GM23338 (cell line): ENCODE measurements around the gene PRUNE2. TPM values are rescaled to one million over a fixed set of nuclear protein-coding genes. Genes with fewer than 3 reads are reported as not detected.

ENCODE experiments used
- ATAC-seq: fragments of 200-7000 bp; cut with Tn5 transposase; 3 replicates; pipeline ENCODE4 v1.9.1; 2020
- DNase-seq: peaks from one replicate; pipeline ENCODE4 v3.0.0-alpha.2; 2015; ENCODE audit warnings: low spot score
- H2AFZ ChIP-seq: fragments of 200-600 bp; sonication (generic); 2 replicates; pipeline ENCODE4 v1.8.0; 2016; ENCODE audit warnings: antibody characterized with exemption, mild to moderate bottlenecking, moderate library complexity
- H3F3A ChIP-seq: fragments of 200-600 bp; sonication (generic); replicated peaks from 2 replicates; pipeline ENCODE4 v1.8.0; 2017; ENCODE audit warnings: antibody characterized with exemption, mixed run types, low read depth
- H3K27ac ChIP-seq: fragments of 200-600 bp; sonication (generic); 2 replicates; pipeline ENCODE4 v1.6.1; 2016; ENCODE audit warnings: low read depth
- H3K27me3 ChIP-seq: fragments of 200-600 bp; sonication (generic); 2 replicates; pipeline ENCODE4 v1.8.0; 2016; ENCODE audit warnings: mild to moderate bottlenecking, mixed run types, moderate library complexity; ENCODE audit not compliant: insufficient read depth
- H3K36me3 ChIP-seq: fragments of 200-600 bp; sonication (generic); 2 replicates; pipeline ENCODE4 v1.8.0; 2016; ENCODE audit warnings: mild to moderate bottlenecking; ENCODE audit not compliant: insufficient read depth
- H3K4me1 ChIP-seq: fragments of 200-600 bp; sonication (generic); 2 replicates; pipeline ENCODE4 v1.8.0; 2016; ENCODE audit warnings: mild to moderate bottlenecking, moderate library complexity; ENCODE audit not compliant: insufficient read depth
- H3K4me2 ChIP-seq: fragments of 200-600 bp; sonication (generic); 2 replicates; pipeline ENCODE4 v1.7.1; 2017; ENCODE audit warnings: mixed run types
- H3K4me3 ChIP-seq: fragments of 200-600 bp; sonication (generic); 2 replicates; pipeline ENCODE4 v1.6.1; 2016; ENCODE audit warnings: mixed run types
- H3K79me2 ChIP-seq: fragments of 200-600 bp; sonication (generic); replicated peaks from 2 replicates; pipeline ENCODE4 v1.8.0; 2017; ENCODE audit warnings: mild to moderate bottlenecking; ENCODE audit not compliant: insufficient read depth
- H3K9me2 ChIP-seq: fragments of 200-600 bp; sonication (generic); 2 replicates; pipeline ENCODE4 v1.8.0; 2017; ENCODE audit not compliant: insufficient read depth
- H4K20me1 ChIP-seq: fragments of 200-600 bp; sonication (generic); replicated peaks from 2 replicates; pipeline ENCODE4 v1.8.0; 2017; ENCODE audit warnings: mild to moderate bottlenecking; ENCODE audit not compliant: insufficient read depth
- H3K27ac Mint-ChIP-seq: 2 replicates; pipeline ENCODE4 v1.8.0; 2020; ENCODE audit warnings: inconsistent platforms, mild to moderate bottlenecking, moderate library complexity, mixed read lengths
- H3K27me3 Mint-ChIP-seq: 3 replicates; pipeline ENCODE4 v1.8.0; 2022; ENCODE audit warnings: low read depth, mild to moderate bottlenecking, moderate library complexity, mixed read lengths, inconsistent platforms; ENCODE audit not compliant: insufficient read depth, poor library complexity
- H3K36me3 Mint-ChIP-seq: 3 replicates; pipeline ENCODE4 v1.8.0; 2021; ENCODE audit warnings: low read depth, mild to moderate bottlenecking, inconsistent platforms, moderate library complexity, mixed read lengths
- H3K4me1 Mint-ChIP-seq: 3 replicates; pipeline ENCODE4 v1.8.0; 2020; ENCODE audit warnings: mild to moderate bottlenecking, inconsistent platforms, mixed read lengths
- H3K4me3 Mint-ChIP-seq: 3 replicates; pipeline ENCODE4 v1.8.0; 2021; ENCODE audit warnings: moderate library complexity, mild to moderate bottlenecking, inconsistent platforms, mixed read lengths
- H3K9me3 Mint-ChIP-seq: 3 replicates; pipeline ENCODE4 v1.8.0; 2020; ENCODE audit warnings: moderate library complexity, mild to moderate bottlenecking, inconsistent platforms, mixed read lengths
- CREB1 ChIP-seq: fragments of 250-450 bp; sonication (Bioruptor Pico); IDR thresholded peaks from 2 replicates; pipeline ENCODE4 v1.5.0; 2020; ENCODE audit warnings: low read depth, mild to moderate bottlenecking, moderate library complexity
- EZH2 ChIP-seq: fragments of 200-600 bp; sonication (generic); IDR thresholded peaks from one replicate; pipeline ENCODE4 v1.8.0; 2017; ENCODE audit warnings: antibody characterized with exemption, mild to moderate bottlenecking, low read depth; ENCODE audit not compliant: unreplicated experiment
- EZH2phosphoT487 ChIP-seq: fragments of 200-600 bp; sonication (generic); IDR thresholded peaks from one replicate; pipeline ENCODE4 v1.8.1; 2018; ENCODE audit warnings: antibody characterized with exemption; ENCODE audit not compliant: unreplicated experiment
- JUNB ChIP-seq: IDR thresholded peaks from one replicate; pipeline ENCODE4 v1.6.1; 2016; ENCODE audit warnings: antibody characterized with exemption; ENCODE audit not compliant: unreplicated experiment
- NANOG ChIP-seq: IDR thresholded peaks from 2 replicates; pipeline ENCODE4 v1.6.1; 2016; ENCODE audit warnings: antibody characterized with exemption, borderline replicate concordance
- POLR2AphosphoS5 ChIP-seq: IDR thresholded peaks from 2 replicates; pipeline ENCODE4 v1.6.1; 2016; ENCODE audit warnings: antibody characterized with exemption, low read depth
- STAT1 ChIP-seq: IDR thresholded peaks from one replicate; pipeline ENCODE4 v1.6.1; 2016; ENCODE audit warnings: antibody characterized with exemption; ENCODE audit not compliant: unreplicated experiment
- ZNF114 ChIP-seq: fragments of 250-450 bp; sonication (Bioruptor Pico); IDR thresholded peaks from 2 replicates; pipeline ENCODE4 v1.5.0; 2020; ENCODE audit warnings: mild to moderate bottlenecking, moderate library complexity
- ZNF331 ChIP-seq: fragments of 250-450 bp; sonication (Bioruptor Pico); IDR thresholded peaks from 2 replicates; pipeline ENCODE4 v1.5.0; 2020; ENCODE audit warnings: low read depth, mild to moderate bottlenecking, moderate library complexity
- ZNF462 ChIP-seq: fragments of 250-450 bp; sonication (Bioruptor Pico); IDR thresholded peaks from 2 replicates; pipeline ENCODE4 v1.5.0; 2020; ENCODE audit warnings: mild to moderate bottlenecking, moderate library complexity
- polyA plus RNA-seq: library from polyadenylated mRNA; unstranded; fragments of >200 nt; fragmentation: Nextera tagmentation; extraction: Ambion mirVana; gene quantifications from 2 replicates; pipeline ENCODE4 v1.2.1, GENCODE V29; 2016
- total RNA-seq: library from RNA; depleted of rRNA; stranded (reverse); fragments of >200 nt; shearing (Covaris generic); gene quantifications from 2 replicates; pipeline ENCODE4 v1.2.3, GENCODE V29; 2014
- TF ChIP-seq, protein P1 (sequence below): IDR thresholded peaks from 2 replicates; pipeline ENCODE4 v1.6.1; 2016; ENCODE audit warnings: antibody characterized with exemption
- TF ChIP-seq, protein P2 (sequence below), 2 experiments: fragments of 200-600 bp in 1 of 2; sonication (generic) in 1 of 2; conservative IDR thresholded peaks; 2 replicates each; pipeline versions ENCODE4 v1.5.1 to v1.6.1; 2016 to 2017; ENCODE audit warnings: antibody characterized with exemption in 2 of 2, low read depth in 2 of 2, mild to moderate bottlenecking in 2 of 2, moderate library complexity in 1 of 2
- TF ChIP-seq, protein P3 (sequence below): IDR thresholded peaks from one replicate; pipeline ENCODE4 v1.6.1; 2018; ENCODE audit warnings: antibody characterized with exemption; ENCODE audit not compliant: unreplicated experiment

PRUNE2 gene
- total and polyA plus RNA-seq, 2 experiments from 2014 or later = 10.6 to 26.5 TPM

GRCh38 chr9:76876098-76876497, 29.8 kb downstream of the PRUNE2 start:
- no peaks in the 10 kb centered on the region for H3F3A ChIP-seq
- no peaks in the 10 kb centered on the region for H3K36me3 Mint-ChIP-seq
- TF ChIP-seq, protein P1, sequence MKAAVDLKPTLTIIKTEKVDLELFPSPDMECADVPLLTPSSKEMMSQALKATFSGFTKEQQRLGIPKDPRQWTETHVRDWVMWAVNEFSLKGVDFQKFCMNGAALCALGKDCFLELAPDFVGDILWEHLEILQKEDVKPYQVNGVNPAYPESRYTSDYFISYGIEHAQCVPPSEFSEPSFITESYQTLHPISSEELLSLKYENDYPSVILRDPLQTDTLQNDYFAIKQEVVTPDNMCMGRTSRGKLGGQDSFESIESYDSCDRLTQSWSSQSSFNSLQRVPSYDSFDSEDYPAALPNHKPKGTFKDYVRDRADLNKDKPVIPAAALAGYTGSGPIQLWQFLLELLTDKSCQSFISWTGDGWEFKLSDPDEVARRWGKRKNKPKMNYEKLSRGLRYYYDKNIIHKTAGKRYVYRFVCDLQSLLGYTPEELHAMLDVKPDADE = no peak
- TF ChIP-seq NANOG = no peak
- no peak for TF ChIP-seq STAT1
- TF ChIP-seq JUNB = no peak
- no peak for TF ChIP-seq CREB1 (CRISPR knock-in tag)
- TF ChIP-seq, protein P2, sequence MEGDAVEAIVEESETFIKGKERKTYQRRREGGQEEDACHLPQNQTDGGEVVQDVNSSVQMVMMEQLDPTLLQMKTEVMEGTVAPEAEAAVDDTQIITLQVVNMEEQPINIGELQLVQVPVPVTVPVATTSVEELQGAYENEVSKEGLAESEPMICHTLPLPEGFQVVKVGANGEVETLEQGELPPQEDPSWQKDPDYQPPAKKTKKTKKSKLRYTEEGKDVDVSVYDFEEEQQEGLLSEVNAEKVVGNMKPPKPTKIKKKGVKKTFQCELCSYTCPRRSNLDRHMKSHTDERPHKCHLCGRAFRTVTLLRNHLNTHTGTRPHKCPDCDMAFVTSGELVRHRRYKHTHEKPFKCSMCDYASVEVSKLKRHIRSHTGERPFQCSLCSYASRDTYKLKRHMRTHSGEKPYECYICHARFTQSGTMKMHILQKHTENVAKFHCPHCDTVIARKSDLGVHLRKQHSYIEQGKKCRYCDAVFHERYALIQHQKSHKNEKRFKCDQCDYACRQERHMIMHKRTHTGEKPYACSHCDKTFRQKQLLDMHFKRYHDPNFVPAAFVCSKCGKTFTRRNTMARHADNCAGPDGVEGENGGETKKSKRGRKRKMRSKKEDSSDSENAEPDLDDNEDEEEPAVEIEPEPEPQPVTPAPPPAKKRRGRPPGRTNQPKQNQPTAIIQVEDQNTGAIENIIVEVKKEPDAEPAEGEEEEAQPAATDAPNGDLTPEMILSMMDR (conservative IDR thresholded peaks at IDR 0.05; ENCODE audit: low read depth in 2 of 2) = no peak
- TF ChIP-seq POLR2AphosphoS5 = no peak
- no peak for TF ChIP-seq ZNF462 (CRISPR knock-in tag)
- TF ChIP-seq, protein P3, sequence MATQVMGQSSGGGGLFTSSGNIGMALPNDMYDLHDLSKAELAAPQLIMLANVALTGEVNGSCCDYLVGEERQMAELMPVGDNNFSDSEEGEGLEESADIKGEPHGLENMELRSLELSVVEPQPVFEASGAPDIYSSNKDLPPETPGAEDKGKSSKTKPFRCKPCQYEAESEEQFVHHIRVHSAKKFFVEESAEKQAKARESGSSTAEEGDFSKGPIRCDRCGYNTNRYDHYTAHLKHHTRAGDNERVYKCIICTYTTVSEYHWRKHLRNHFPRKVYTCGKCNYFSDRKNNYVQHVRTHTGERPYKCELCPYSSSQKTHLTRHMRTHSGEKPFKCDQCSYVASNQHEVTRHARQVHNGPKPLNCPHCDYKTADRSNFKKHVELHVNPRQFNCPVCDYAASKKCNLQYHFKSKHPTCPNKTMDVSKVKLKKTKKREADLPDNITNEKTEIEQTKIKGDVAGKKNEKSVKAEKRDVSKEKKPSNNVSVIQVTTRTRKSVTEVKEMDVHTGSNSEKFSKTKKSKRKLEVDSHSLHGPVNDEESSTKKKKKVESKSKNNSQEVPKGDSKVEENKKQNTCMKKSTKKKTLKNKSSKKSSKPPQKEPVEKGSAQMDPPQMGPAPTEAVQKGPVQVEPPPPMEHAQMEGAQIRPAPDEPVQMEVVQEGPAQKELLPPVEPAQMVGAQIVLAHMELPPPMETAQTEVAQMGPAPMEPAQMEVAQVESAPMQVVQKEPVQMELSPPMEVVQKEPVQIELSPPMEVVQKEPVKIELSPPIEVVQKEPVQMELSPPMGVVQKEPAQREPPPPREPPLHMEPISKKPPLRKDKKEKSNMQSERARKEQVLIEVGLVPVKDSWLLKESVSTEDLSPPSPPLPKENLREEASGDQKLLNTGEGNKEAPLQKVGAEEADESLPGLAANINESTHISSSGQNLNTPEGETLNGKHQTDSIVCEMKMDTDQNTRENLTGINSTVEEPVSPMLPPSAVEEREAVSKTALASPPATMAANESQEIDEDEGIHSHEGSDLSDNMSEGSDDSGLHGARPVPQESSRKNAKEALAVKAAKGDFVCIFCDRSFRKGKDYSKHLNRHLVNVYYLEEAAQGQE = no peak
- no peak for TF ChIP-seq ZNF331 (CRISPR knock-in tag)
- TF ChIP-seq EZH2phosphoT487 = no peak
- no peak for TF ChIP-seq ZNF114 (CRISPR knock-in tag)
- no peak for TF ChIP-seq EZH2
- no peak overlapping the region for H3K4me3 Mint-ChIP-seq
- H3K4me1 ChIP-seq = peaks cover 12% of the 10 kb centered on the region
- no peak overlapping the region for H3K27ac ChIP-seq
- H3K27me3 ChIP-seq = no peaks in the 10 kb centered on the region
- DNase-seq (no peak), ATAC-seq (no peak)
- no peaks in the 10 kb centered on the region; the same call in 1 of the 2 replicates for H3K36me3 ChIP-seq
- no peaks in the 10 kb centered on the region for H3K27me3 Mint-ChIP-seq
- peaks cover 8% of the 10 kb centered on the region; the same call in 1 of the 2 replicates for H3K79me2 ChIP-seq
- H3K9me3 Mint-ChIP-seq = no peaks in the 10 kb centered on the region
- no peak overlapping the region for H3K27ac Mint-ChIP-seq
- 0 out of 2 replicates have a peak, but pooled peaks cover 5% of the 10 kb centered on the region for H3K9me2 ChIP-seq
- no peak overlapping the region for H3K4me3 ChIP-seq
- no peak overlapping the region for H3K4me2 ChIP-seq
- no peaks in the 10 kb centered on the region for H4K20me1 ChIP-seq
- H3K4me1 Mint-ChIP-seq = peaks cover 22% of the 10 kb centered on the region
- no peak overlapping the region for H2AFZ ChIP-seq
